SU-DHL-6 (cell line): ENCODE results near the gene ADSS1.

Experiments used
- EZH2phosphoT487 ChIP-seq: fragments of 200-600 bp; sonication (generic), shearing (Covaris generic); conservative IDR thresholded peaks from 2 replicates; pipeline ENCODE4 v1.6.1; 2018; ENCODE audit warnings: mild to moderate bottlenecking, antibody characterized with exemption, low read length, moderate library complexity, mixed read lengths
- TF ChIP-seq, protein P1 (sequence below): fragments of 200-600 bp; sonication (generic); IDR thresholded peaks from one replicate; pipeline ENCODE4 v1.5.1; 2017; ENCODE audit warnings: antibody characterized with exemption, mild to moderate bottlenecking, low read length, moderate library complexity; ENCODE audit not compliant: insufficient read depth, poor library complexity, severe bottlenecking

DNA sequence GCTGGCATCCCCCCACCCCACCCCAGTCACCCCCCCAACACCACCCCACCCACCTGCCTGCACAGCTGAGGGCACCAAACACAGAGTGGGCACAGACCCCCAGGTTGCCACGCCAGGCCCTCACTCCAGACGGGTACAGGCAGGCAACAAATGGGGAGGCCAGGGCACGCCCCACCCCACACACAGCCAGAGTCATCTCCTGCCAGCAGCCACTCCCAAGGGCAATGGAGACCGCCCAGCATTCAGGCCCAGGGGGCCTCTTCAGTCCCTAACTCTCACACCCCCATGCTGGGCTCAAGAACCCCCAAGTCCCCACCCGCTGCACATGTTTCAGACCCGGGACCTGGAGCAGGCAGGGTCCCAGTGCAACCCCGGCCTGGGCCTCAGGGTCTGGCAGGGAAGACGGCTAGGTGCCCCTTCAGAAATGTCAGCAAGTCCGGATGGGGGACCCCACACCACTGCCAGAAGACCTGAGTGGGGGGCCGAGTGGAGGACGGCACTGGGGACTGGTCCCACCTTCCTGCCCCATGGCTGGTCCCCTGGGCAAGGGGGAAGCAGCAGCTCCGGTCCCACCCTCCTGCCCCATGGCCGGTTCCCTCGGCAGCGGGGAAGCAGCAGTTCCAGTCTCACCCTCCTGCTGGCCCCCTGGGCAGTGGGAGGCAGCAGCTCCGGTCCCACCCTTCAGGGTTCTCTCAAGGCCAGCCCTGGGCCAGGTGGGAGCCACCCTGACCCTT, 59.6 kb downstream of the ADSS1 start:
- TF ChIP-seq, protein P1, sequence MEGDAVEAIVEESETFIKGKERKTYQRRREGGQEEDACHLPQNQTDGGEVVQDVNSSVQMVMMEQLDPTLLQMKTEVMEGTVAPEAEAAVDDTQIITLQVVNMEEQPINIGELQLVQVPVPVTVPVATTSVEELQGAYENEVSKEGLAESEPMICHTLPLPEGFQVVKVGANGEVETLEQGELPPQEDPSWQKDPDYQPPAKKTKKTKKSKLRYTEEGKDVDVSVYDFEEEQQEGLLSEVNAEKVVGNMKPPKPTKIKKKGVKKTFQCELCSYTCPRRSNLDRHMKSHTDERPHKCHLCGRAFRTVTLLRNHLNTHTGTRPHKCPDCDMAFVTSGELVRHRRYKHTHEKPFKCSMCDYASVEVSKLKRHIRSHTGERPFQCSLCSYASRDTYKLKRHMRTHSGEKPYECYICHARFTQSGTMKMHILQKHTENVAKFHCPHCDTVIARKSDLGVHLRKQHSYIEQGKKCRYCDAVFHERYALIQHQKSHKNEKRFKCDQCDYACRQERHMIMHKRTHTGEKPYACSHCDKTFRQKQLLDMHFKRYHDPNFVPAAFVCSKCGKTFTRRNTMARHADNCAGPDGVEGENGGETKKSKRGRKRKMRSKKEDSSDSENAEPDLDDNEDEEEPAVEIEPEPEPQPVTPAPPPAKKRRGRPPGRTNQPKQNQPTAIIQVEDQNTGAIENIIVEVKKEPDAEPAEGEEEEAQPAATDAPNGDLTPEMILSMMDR: no peak
- no peak for TF ChIP-seq EZH2phosphoT487
